ENCODE measurements around the gene COL2A1.

DNA sequence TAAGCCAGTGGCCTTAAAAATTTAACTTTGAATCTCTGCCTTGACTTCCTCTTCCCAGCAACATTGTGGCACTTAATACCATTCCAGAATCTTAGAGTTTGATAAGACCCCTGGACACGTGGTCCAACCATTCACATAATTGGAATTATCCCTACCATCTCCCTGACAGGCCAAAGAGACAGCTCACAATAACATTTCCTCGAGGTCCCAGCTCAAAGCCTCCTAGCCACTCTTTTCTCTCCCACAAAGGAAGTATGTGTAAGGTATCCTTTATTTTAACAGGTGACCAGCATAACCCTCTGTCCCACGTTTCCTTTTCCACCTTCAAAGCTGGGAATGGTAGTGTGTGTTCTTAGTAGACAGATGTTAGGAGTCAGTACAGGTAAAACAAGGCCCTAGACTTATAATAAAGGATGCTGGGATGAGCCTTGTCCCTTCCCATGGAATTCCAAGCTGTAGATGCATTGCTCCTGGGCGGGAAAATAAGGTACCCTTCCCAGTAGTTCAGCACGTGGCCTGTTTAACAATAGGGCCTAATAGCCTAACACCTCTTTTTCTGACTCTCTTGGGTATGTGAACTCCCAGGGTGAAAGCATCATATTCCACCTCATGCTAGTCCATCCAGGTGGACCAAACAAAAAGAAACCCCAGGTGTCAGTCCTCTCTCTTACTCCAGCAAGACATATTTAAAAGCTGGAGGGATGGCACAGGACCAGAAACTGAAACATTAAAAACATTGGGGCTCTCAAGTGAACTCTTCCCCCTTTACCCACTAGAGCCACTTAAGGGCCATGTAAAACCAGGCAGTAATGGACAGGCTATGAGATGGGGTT, 37.5 kb upstream of the COL2A1 start:
- TF ChIP-seq, protein P1, sequence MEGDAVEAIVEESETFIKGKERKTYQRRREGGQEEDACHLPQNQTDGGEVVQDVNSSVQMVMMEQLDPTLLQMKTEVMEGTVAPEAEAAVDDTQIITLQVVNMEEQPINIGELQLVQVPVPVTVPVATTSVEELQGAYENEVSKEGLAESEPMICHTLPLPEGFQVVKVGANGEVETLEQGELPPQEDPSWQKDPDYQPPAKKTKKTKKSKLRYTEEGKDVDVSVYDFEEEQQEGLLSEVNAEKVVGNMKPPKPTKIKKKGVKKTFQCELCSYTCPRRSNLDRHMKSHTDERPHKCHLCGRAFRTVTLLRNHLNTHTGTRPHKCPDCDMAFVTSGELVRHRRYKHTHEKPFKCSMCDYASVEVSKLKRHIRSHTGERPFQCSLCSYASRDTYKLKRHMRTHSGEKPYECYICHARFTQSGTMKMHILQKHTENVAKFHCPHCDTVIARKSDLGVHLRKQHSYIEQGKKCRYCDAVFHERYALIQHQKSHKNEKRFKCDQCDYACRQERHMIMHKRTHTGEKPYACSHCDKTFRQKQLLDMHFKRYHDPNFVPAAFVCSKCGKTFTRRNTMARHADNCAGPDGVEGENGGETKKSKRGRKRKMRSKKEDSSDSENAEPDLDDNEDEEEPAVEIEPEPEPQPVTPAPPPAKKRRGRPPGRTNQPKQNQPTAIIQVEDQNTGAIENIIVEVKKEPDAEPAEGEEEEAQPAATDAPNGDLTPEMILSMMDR (IDR thresholded peaks at IDR 0.05): no peak
- TF ChIP-seq POLR2A (IDR thresholded peaks at IDR 0.05): no peak
- TF ChIP-seq EP300 (IDR thresholded peaks at IDR 0.05): no peak

Data from stomach (tissue), 4 donors.